GM13977 (cell line): ENCODE measurements around the gene TFPT.

Experiments used
- DNase-seq: peaks from one replicate; pipeline ENCODE4 v3.0.0; 2012; ENCODE audit warnings: low spot score
- in situ Hi-C: fragments of 300-500 bp; cut with MboI; formaldehyde crosslinking; loops from one replicate; pipeline ENCODE4 v1.12.0; 2022; ENCODE audit warnings: low sequenced_read_pairs, low pct_unique_long_range_greater_than_20kb, mixed read lengths, inconsistent platforms; ENCODE audit not compliant: unreplicated experiment
- TF ChIP-seq, protein P1 (sequence below): IDR thresholded peaks from 2 replicates; pipeline ENCODE4 v1.5.1; 2012; ENCODE audit warnings: mild to moderate bottlenecking, control low read depth; ENCODE audit not compliant: insufficient read depth; ENCODE audit errors: extremely low read depth, missing control alignments

Gene TFPT, protein sequence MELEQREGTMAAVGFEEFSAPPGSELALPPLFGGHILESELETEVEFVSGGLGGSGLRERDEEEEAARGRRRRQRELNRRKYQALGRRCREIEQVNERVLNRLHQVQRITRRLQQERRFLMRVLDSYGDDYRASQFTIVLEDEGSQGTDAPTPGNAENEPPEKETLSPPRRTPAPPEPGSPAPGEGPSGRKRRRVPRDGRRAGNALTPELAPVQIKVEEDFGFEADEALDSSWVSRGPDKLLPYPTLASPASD

DNA sequence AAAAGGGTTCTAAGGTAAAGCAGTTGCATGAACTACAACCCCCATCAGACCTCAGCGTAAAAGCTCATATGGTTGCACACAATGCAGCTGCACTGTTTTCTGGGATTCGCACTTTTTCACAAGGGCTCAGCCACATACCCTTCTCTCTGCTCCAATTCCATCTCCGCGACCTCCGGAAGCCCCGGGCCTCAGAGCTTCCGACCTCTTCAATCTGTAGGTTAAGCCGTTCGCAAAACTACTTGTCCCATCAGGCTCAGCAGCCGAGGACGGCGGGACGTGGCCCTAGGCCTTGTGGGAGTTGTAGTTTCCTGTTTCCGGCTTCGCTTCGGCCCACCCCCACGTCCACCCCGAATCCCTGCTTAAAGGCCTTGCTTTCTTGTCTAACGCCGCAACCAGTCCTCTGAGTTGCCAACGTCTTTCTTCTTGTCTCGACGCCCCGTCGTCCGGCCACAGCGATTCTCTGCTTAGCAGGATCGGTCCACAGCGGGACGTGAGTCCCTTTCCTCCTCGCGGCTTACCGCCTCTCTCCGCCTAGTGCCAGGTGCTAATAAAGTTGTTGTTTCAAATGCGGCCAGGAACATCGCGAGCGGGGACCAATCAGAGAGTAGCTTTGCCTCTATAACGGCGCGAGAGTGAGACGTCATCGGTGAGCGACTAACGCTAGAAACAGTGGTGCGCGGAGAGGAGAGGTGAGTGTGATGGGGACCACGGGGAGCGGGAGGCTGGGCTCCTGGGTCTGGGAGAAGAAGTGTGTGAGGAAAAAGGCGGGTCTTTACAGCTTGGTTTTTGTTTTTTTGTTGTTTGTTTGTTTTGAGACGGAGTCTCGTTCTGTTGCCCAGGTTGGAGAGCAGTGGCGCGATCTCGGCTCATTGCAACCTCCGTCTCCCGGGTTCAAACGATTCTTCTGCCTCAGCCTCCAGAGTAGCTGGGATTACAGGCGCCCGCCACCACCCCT, at the start of gene TFPT, which contains the start of gene PRPF31:
Gene TFPT, minus strand, starts transcription at position 549 of the 955 bp plus-strand sequence. Its CDS starts 388 bp downstream, at position 161.
Gene PRPF31, plus strand, starts transcription at position 646 of the 955 bp plus-strand sequence. CDS start 2,525 bp downstream, outside the sequence.
- peak; percentile 97 for DNase-seq
- TF ChIP-seq, protein P1, sequence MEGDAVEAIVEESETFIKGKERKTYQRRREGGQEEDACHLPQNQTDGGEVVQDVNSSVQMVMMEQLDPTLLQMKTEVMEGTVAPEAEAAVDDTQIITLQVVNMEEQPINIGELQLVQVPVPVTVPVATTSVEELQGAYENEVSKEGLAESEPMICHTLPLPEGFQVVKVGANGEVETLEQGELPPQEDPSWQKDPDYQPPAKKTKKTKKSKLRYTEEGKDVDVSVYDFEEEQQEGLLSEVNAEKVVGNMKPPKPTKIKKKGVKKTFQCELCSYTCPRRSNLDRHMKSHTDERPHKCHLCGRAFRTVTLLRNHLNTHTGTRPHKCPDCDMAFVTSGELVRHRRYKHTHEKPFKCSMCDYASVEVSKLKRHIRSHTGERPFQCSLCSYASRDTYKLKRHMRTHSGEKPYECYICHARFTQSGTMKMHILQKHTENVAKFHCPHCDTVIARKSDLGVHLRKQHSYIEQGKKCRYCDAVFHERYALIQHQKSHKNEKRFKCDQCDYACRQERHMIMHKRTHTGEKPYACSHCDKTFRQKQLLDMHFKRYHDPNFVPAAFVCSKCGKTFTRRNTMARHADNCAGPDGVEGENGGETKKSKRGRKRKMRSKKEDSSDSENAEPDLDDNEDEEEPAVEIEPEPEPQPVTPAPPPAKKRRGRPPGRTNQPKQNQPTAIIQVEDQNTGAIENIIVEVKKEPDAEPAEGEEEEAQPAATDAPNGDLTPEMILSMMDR = no peak
- in situ Hi-C loops = no loop called here

DNA sequence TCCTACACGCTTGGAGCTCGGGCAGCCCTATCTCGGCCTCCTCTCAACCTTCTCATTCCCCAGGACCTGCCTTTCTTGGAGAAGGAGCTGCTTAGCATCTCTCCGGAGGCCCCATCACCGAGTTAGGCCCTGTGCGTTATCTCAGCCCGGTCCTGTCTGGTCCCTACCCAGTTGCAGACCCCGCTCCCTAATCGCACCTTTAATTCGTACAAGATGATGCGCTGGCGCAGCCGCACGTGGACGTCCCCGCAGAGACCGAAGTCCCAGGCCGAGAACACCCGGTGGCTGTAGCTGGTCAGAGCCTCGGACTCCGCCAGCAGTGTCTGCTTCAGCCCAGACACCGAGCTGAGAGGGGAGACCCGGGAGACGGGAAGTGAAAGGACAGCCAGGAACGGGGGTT, 49.8 kb upstream of the TFPT start:
- TF ChIP-seq, protein P1 = no peak
- no peak for DNase-seq
- in situ Hi-C loops = no loop called here

DNA sequence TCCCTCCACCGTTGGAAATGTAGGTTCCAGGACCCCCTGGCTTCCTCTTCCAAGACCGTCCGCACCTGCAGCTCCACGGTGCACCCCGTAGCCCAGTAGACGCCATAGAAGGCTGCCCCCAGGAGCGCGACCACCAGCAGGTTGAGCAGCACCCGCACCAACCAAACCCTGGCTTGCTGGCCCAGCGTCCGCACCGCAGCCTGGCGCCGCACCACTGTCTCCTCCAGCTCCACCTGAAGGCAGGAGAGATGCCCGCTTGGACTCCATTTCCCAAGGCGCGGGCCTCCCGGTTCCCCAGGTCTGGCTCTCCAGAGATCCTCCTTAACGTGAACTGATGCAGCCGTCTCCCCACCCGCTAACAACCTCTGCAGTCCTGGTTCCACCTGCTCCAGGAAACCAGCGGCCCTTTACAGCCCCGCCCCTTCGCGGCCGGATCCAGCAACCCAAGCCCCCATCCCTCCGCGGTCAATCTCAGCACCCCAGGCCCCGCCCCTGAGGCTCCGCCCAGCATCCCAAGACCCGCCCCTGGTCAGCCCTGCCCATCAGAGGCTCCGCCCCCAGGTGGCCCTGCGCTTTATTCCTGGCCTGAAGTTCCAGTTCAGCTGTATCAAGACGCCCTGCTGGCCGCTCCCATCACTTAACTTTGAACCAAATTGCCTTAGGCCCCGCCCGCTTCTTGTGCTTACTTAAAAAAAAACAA, 49.1 kb upstream of the TFPT start:
- in situ Hi-C loops = no loop called here
- peak; percentile 44 for DNase-seq
- TF ChIP-seq, protein P1 = no peak

DNA sequence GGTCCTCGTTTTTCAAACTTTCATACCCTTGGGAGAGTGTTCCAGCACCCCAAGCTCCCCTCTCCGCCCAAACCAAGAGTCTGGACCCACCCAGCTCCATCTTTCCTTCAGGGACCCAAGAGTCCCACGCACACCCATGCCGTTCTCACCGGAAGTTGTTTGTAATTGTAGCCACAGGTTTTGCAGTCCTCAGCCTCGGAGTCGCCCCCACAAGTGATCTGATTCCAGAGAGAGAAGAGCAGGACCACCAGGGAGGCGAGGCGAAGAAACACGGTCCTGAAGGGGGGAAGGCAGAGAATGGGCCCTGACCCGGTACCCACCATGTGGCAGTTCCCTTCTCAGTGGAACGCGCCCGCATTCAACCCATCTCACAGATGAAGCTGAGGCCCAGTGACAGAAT, 47.4 kb upstream of the TFPT start:
- TF ChIP-seq, protein P1 = no peak
- no peak for DNase-seq
- in situ Hi-C loops = no loop called here

DNA sequence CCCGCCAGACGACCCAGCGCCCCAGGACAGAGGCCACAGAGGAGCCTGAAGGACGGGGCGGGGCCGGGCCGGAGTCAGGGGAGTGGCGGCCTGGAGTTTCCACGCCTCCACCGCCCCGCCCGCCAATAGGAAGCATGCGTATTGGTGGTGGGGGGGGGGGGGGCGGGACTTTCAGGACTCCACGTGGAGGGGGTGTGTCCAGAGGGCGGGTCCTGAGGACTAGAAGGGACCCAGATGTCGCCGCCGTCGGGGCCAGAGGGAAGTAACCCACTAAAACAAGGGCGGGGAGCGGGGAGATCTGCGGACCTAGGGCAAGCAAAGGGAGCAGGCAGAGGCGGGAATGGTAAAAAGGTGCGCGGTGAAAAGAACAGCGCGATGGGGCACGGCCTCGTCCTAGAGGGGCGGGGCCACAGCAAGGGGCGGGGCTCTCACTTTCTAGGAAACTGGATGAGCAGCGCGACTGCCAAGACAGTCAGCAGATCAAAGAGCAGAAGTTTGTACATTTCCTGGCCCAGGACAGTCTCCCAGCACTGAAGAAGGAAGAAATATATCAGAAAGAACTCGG, 46.9 kb upstream of the TFPT start:
- TF ChIP-seq, protein P1 = no peak
- DNase-seq = peak; percentile 90
- in situ Hi-C loops = no loop called here

DNA sequence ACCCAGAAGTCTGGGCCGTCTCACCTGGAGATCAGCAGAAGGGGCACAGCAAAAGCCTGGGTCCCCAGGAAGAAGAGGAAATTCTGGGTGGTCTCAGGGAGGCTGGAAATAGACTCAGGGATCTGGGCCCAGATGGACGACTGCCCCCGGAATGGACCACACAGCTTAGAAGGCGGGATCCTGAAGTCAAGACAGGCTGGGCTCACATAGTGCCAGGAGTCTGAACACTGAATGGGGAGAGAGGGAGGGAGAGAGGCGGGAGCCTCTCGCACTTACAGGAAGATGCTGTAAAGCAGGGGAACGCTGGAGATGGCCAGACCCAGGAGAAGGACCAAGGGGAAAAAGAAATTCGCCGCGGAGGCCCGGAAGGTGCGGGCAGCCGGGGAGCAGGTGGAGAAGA, 45.4 kb upstream of the TFPT start:
- DNase-seq = no peak
- TF ChIP-seq, protein P1 = no peak
- in situ Hi-C loops = no loop called here
